ENCODE data around the gene HSF2. TPM values are rescaled to one million over a fixed set of nuclear protein-coding genes. Genes with fewer than 3 reads are reported as not detected.

HSF2 gene
- total and polyA plus RNA-seq, 2 donors (not counting 1 experiment from before 2014, with no cell fraction given) = 10.6 to 10.8 TPM

DNA sequence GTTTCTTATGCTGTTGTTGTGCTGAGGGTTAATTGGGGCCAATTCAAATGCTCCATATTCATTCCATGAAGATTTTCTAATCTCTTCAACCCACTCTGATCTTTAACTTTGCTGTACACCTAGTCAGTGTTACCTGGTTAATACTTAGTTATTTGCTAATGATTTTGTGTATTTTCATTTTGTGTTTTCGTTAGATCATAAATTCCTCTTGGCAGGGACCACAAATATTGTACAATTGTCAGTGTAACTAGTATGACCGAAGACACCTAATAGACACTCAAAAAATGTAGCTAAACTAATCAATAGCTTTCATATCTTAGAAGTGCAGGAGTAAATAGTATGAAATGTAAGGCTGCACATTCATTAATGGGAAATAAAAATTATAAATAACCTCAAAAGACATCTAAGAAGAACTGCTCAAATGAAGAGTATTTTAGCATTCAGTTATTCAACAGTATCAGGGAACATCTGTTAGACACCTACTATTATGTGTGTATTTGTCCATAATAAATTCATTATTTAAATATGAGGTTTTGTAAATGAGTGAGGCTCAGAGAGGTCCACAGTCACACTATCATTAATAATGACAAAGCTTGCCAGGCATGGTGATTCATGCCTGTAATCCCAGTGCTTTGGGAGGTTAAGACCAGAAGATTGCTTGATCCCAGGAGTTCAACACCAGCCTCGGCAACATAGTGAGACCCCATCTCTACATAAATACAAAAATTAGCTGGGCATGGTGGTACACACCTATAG lies 13.4 kb upstream of the HSF2 start:
- no peak overlapping the region for H2AFZ ChIP-seq (ENCODE audit: insufficient read depth, low read depth, low read length, poor library complexity, severe bottlenecking)
- Mint-ChIP-seq H3K9me3 (ENCODE audit: insufficient read depth) (no peaks in the 10 kb centered on the region), H3K27me3 (peaks cover 30% of the 10 kb centered on the region), H3K4me3 (no peak overlapping the region), H3K27ac (no peak overlapping the region), H3K4me1 (no peaks in the 10 kb centered on the region)
- no peaks in the 10 kb centered on the region for H3K79me2 ChIP-seq (ENCODE audit: control insufficient read depth, insufficient read depth, low read length)
- H3K36me3 ChIP-seq (replicated peaks in 1 of 2; ENCODE audit: control extremely low read depth in 1 of 2, control insufficient read depth in 1 of 2, extremely low read depth in 1 of 2, insufficient read depth in 2 of 2, low read length in 1 of 2) = no peaks in the 10 kb centered on the region
- intact Hi-C loops (cut with micrococcal nuclease) = no loop called here
- ChIA-PET CTCF (interaction anchor here (1.3 kb wide), 1 partner anchor 144 kb away, joined by 6 read pairs; no protein-coding TSS in a partner anchor), POLR2A (no interaction called here)
- no peaks in the 10 kb centered on the region for H3K9me3 ChIP-seq (ENCODE audit: control extremely low read depth in 1 of 3, control insufficient read depth in 2 of 3, insufficient read depth in 1 of 3, low read length in 2 of 3)
- WGBS (ENCODE audit: insufficient coverage) = no CpG with 5 or more reads among the region's 3 CpGs
- H3K27me3 ChIP-seq (replicated peaks in 1 of 4; ENCODE audit: control extremely low read depth in 1 of 4, control insufficient read depth in 3 of 4, insufficient read depth in 4 of 4, low read length in 3 of 4) = peaks cover 0 to 15% (median 0%) of the 10 kb centered on the region in 4 experiments
- no peaks in the 10 kb centered on the region for H3K4me1 ChIP-seq (ENCODE audit: control insufficient read depth in 2 of 2, insufficient read depth in 2 of 2, low read length in 2 of 2)
- H3K9ac ChIP-seq (ENCODE audit: low read length) = no peak overlapping the region
- no peak for DNase-seq
- no peak overlapping the region for H3K4me2 ChIP-seq (replicated peaks; ENCODE audit: low read depth, low read length, poor library complexity, severe bottlenecking)
- TF ChIP-seq EZH2 (IDR thresholded peaks at IDR 0.05; ENCODE audit: borderline replicate concordance, insufficient read depth, low read depth, low read length, poor library complexity, severe bottlenecking) = no peak
- TF ChIP-seq, protein P1, sequence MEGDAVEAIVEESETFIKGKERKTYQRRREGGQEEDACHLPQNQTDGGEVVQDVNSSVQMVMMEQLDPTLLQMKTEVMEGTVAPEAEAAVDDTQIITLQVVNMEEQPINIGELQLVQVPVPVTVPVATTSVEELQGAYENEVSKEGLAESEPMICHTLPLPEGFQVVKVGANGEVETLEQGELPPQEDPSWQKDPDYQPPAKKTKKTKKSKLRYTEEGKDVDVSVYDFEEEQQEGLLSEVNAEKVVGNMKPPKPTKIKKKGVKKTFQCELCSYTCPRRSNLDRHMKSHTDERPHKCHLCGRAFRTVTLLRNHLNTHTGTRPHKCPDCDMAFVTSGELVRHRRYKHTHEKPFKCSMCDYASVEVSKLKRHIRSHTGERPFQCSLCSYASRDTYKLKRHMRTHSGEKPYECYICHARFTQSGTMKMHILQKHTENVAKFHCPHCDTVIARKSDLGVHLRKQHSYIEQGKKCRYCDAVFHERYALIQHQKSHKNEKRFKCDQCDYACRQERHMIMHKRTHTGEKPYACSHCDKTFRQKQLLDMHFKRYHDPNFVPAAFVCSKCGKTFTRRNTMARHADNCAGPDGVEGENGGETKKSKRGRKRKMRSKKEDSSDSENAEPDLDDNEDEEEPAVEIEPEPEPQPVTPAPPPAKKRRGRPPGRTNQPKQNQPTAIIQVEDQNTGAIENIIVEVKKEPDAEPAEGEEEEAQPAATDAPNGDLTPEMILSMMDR (IDR thresholded peaks at IDR 0.05) = no peak
- no peak overlapping the region for H3K27ac ChIP-seq (ENCODE audit: low read length in 2 of 2)
- ATAC-seq (ENCODE audit: low read depth) = no peak
- no peak overlapping the region for H3K4me3 ChIP-seq (ENCODE audit: control extremely low read depth in 1 of 5, extremely low read depth in 1 of 5, insufficient read depth in 1 of 5, low read depth in 2 of 5, low read length in 4 of 5)
- no peaks in the 10 kb centered on the region for H4K20me1 ChIP-seq (ENCODE audit: control insufficient read depth, insufficient read depth, low read length, poor library complexity, severe bottlenecking)

DNA sequence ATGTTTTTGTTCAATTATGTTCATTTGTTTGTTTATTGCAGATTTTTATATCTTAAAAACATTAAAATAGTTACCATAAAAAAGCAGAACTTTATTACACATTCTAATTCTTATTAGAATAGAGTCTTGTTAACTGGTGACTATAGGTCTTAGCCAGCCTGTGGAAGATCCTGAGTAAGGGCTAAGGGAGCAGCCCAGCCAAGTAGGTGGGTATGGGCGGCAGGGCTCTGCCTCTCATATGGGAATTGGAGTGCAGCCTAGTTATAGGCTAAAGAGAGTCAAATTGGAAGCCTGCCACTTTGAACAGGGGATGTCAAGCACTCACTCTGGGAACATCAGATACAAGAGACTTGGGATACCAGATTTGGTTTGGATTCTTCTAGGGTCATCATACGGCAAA lies 10.5 kb upstream of the HSF2 start:
- no peaks in the 10 kb centered on the region for H3K36me3 ChIP-seq (replicated peaks in 1 of 2; ENCODE audit: control extremely low read depth in 1 of 2, control insufficient read depth in 1 of 2, extremely low read depth in 1 of 2, insufficient read depth in 2 of 2, low read length in 1 of 2)
- H3K9me3 ChIP-seq (ENCODE audit: control extremely low read depth in 1 of 3, control insufficient read depth in 2 of 3, insufficient read depth in 1 of 3, low read length in 2 of 3) = no peaks in the 10 kb centered on the region
- ATAC-seq (ENCODE audit: low read depth) (no peak), DNase-seq (no peak)
- H3K4me1 ChIP-seq (ENCODE audit: control insufficient read depth in 2 of 2, insufficient read depth in 2 of 2, low read length in 2 of 2) = no peaks in the 10 kb centered on the region
- no peak overlapping the region for H3K9ac ChIP-seq (ENCODE audit: low read length)
- H3K27me3 Mint-ChIP-seq = peaks cover 27% of the 10 kb centered on the region
- no peak overlapping the region for H3K27ac Mint-ChIP-seq
- no peak overlapping the region for H2AFZ ChIP-seq (ENCODE audit: insufficient read depth, low read depth, low read length, poor library complexity, severe bottlenecking)
- no peak overlapping the region for H3K4me3 ChIP-seq (ENCODE audit: control extremely low read depth in 1 of 5, extremely low read depth in 1 of 5, insufficient read depth in 1 of 5, low read depth in 2 of 5, low read length in 4 of 5)
- no peak overlapping the region for H3K4me2 ChIP-seq (replicated peaks; ENCODE audit: low read depth, low read length, poor library complexity, severe bottlenecking)
- no peak for TF ChIP-seq EZH2 (IDR thresholded peaks at IDR 0.05; ENCODE audit: borderline replicate concordance, insufficient read depth, low read depth, low read length, poor library complexity, severe bottlenecking)
- TF ChIP-seq, protein P1 (IDR thresholded peaks at IDR 0.05) = no peak
- no peaks in the 10 kb centered on the region for H3K79me2 ChIP-seq (ENCODE audit: control insufficient read depth, insufficient read depth, low read length)
- H3K27me3 ChIP-seq (replicated peaks in 1 of 4; ENCODE audit: control extremely low read depth in 1 of 4, control insufficient read depth in 3 of 4, insufficient read depth in 4 of 4, low read length in 3 of 4) = peaks cover 0 to 15% (median 0%) of the 10 kb centered on the region in 4 experiments
- no peak overlapping the region for H3K4me3 Mint-ChIP-seq
- ChIA-PET CTCF (interaction anchor here (0.9 kb wide), 1 partner anchor 10 kb away, joined by 3 read pairs; the partner anchor contains the start of gene HSF2), POLR2A (no interaction called here)
- no peak overlapping the region for H3K27ac ChIP-seq (ENCODE audit: low read length in 2 of 2)
- no peaks in the 10 kb centered on the region for H3K9me3 Mint-ChIP-seq (ENCODE audit: insufficient read depth)
- no peaks in the 10 kb centered on the region for H4K20me1 ChIP-seq (ENCODE audit: control insufficient read depth, insufficient read depth, low read length, poor library complexity, severe bottlenecking)
- no peaks in the 10 kb centered on the region for H3K4me1 Mint-ChIP-seq
- intact Hi-C loops (cut with micrococcal nuclease) = no loop called here
- 100% methylated on average over 1 of the region's 2 CpGs for WGBS (ENCODE audit: insufficient coverage)

Measured in B cell (primary cell).